Hepatocyte (in vitro differentiated cells): Measurements from ENCODE around the gene LRP1B. TPM values are rescaled to one million over a fixed set of nuclear protein-coding genes. Genes with fewer than 3 reads are reported as not detected.

ENCODE experiments used
- DNase-seq: peaks from one replicate; pipeline ENCODE4 v3.0.0-alpha.2; 2016; ENCODE audit warnings: low spot score
- H2AFZ ChIP-seq: fragments of 200-600 bp; sonication (generic); 2 replicates; pipeline ENCODE4 v1.6.0; 2016; ENCODE audit warnings: antibody characterized with exemption, mild to moderate bottlenecking
- H3K27ac ChIP-seq: fragments of 200-600 bp; sonication (generic); 2 replicates; pipeline ENCODE4 v1.5.1; 2016; ENCODE audit warnings: mild to moderate bottlenecking
- H3K27me3 ChIP-seq: fragments of 200-600 bp; sonication (generic); 2 replicates; pipeline ENCODE4 v1.6.1; 2016
- H3K36me3 ChIP-seq: fragments of 200-600 bp; sonication (generic); replicated peaks from 2 replicates; pipeline ENCODE4 v1.5.1; 2016; ENCODE audit warnings: low read depth; ENCODE audit not compliant: insufficient read depth
- H3K4me1 ChIP-seq: fragments of 200-600 bp; sonication (generic); 2 replicates; pipeline ENCODE4 v1.5.1; 2016; ENCODE audit warnings: mild to moderate bottlenecking, moderate library complexity; ENCODE audit not compliant: insufficient read depth
- H3K4me2 ChIP-seq: fragments of 200-600 bp; sonication (generic); 2 replicates; pipeline ENCODE4 v1.6.0; 2016
- H3K4me3 ChIP-seq: fragments of 200-600 bp; sonication (generic); 2 replicates; pipeline ENCODE4 v1.5.1; 2016; ENCODE audit warnings: mild to moderate bottlenecking
- H3K79me2 ChIP-seq: fragments of 200-600 bp; sonication (generic); 2 replicates; pipeline ENCODE4 v1.6.0; 2017; ENCODE audit warnings: mild to moderate bottlenecking
- H3K9me2 ChIP-seq: fragments of 200-600 bp; sonication (generic); replicated peaks from 2 replicates; pipeline ENCODE4 v1.6.0; 2017; ENCODE audit warnings: mild to moderate bottlenecking; ENCODE audit not compliant: insufficient read depth
- H3K9me3 ChIP-seq: fragments of 200-600 bp; sonication (generic); 2 replicates; pipeline ENCODE4 v1.5.1; 2016; ENCODE audit warnings: low read depth, mild to moderate bottlenecking
- H4K20me1 ChIP-seq: fragments of 200-600 bp; sonication (generic); 2 replicates; pipeline ENCODE4 v1.6.0; 2016; ENCODE audit warnings: mild to moderate bottlenecking; ENCODE audit not compliant: insufficient read depth, poor library complexity, severe bottlenecking
- CTCF ChIP-seq: fragments of 200-600 bp; sonication (generic); IDR thresholded peaks from 2 replicates; pipeline ENCODE4 v1.5.1; 2016; ENCODE audit warnings: antibody characterized with exemption, mild to moderate bottlenecking; ENCODE audit not compliant: poor library complexity
- EZH2 ChIP-seq: fragments of 200-600 bp; sonication (generic); IDR thresholded peaks from 2 replicates; pipeline ENCODE4 v1.6.1; 2016; ENCODE audit warnings: antibody characterized with exemption, mild to moderate bottlenecking, borderline replicate concordance
- EZH2phosphoT487 ChIP-seq: fragments of 200-600 bp; sonication (generic); IDR thresholded peaks from one replicate; pipeline ENCODE4 v1.6.1; 2018; ENCODE audit warnings: antibody characterized with exemption, mild to moderate bottlenecking, low read depth, moderate library complexity; ENCODE audit not compliant: unreplicated experiment, severe bottlenecking
- WGBS: methylation state at CpG from one replicate; pipeline ENCODE4 v1.1.6; 2016; ENCODE audit warnings: low lambda C conversion rate; ENCODE audit errors: missing lambda C conversion rate; 5-methylcytosine and 5-hydroxymethylcytosine counted together
- polyA plus RNA-seq: library from polyadenylated mRNA; unstranded; fragments of >200 nt; fragmentation: Nextera tagmentation; extraction: Ambion mirVana; gene quantifications from 2 replicates; pipeline ENCODE4 v1.2.1, GENCODE V29; 2016
- total RNA-seq: library from RNA; depleted of rRNA; stranded (reverse); fragments of >200 nt; gene quantifications from 2 replicates; pipeline ENCODE4 v1.2.3, GENCODE V29; 2014

The LRP1B gene
- total and polyA plus RNA-seq, 2 experiments from 2014 or later, result 0.65 to 2.0 TPM

- H4K20me1 ChIP-seq, result no peaks in the 10 kb centered on the region
- H3K9me2 ChIP-seq, result no peaks in the 10 kb centered on the region
- H3K4me3 ChIP-seq, result no peak overlapping the region
- H3K27ac ChIP-seq, result no peak overlapping the region
- no peak overlapping the region for H2AFZ ChIP-seq
- H3K27me3 ChIP-seq, result no peaks in the 10 kb centered on the region
- no peaks in the 10 kb centered on the region for H3K9me3 ChIP-seq
- 77% methylated on average over 3 of the region's 3 CpGs for WGBS
- H3K4me2 ChIP-seq, result no peak overlapping the region
- DNase-seq, result no peak
- H3K4me1 ChIP-seq, result no peaks in the 10 kb centered on the region
- no peaks in the 10 kb centered on the region for H3K36me3 ChIP-seq
- TF ChIP-seq EZH2, result no peak
- no peak for TF ChIP-seq EZH2phosphoT487
- no peaks in the 10 kb centered on the region for H3K79me2 ChIP-seq
Observed at GRCh38 chr2:142056784-142057183, 74.0 kb downstream of the LRP1B start.

GRCh38 chr2:142052220-142052863, 78.5 kb downstream of the LRP1B start:
- 63% methylated on average over 5 of the region's 5 CpGs for WGBS
- no peak overlapping the region for H3K4me3 ChIP-seq

GRCh38 chr2:142048581-142048980, 82.2 kb downstream of the LRP1B start:
- no peaks in the 10 kb centered on the region for H3K4me1 ChIP-seq
- no peaks in the 10 kb centered on the region for H3K9me3 ChIP-seq
- no peak overlapping the region for H3K27ac ChIP-seq
- 84% methylated on average over 1 of the region's 1 CpG for WGBS
- no peak overlapping the region for H3K4me2 ChIP-seq
- no peaks in the 10 kb centered on the region for H4K20me1 ChIP-seq
- no peaks in the 10 kb centered on the region for H3K27me3 ChIP-seq
- H3K4me3 ChIP-seq, result no peak overlapping the region
- H2AFZ ChIP-seq, result no peak overlapping the region
- no peak for DNase-seq
- no peaks in the 10 kb centered on the region for H3K9me2 ChIP-seq
- no peak for TF ChIP-seq CTCF
- no peak for TF ChIP-seq EZH2phosphoT487
- TF ChIP-seq EZH2, result no peak
- no peaks in the 10 kb centered on the region for H3K36me3 ChIP-seq
- H3K79me2 ChIP-seq, result no peaks in the 10 kb centered on the region

More at GRCh38 chr2:142052220-142052863, 78.5 kb downstream of the LRP1B start:
- Histone ChIP-seq H3K36me3 (no peaks in the 10 kb centered on the region), H2AFZ (no peak overlapping the region), H4K20me1 (no peaks in the 10 kb centered on the region), H3K27me3 (no peaks in the 10 kb centered on the region), H3K79me2 (no peaks in the 10 kb centered on the region), H3K9me3 (no peaks in the 10 kb centered on the region), H3K9me2 (no peaks in the 10 kb centered on the region), H3K4me1 (no peaks in the 10 kb centered on the region), H3K4me2 (no peak overlapping the region), H3K27ac (no peak overlapping the region)
- no peak for DNase-seq
- TF ChIP-seq CTCF, result no peak
- no peak for TF ChIP-seq EZH2
- TF ChIP-seq EZH2phosphoT487, result no peak

- no peak overlapping the region for H3K27ac ChIP-seq
- no peaks in the 10 kb centered on the region for H3K36me3 ChIP-seq
- no peak overlapping the region for H2AFZ ChIP-seq
- 84% methylated on average over 4 of the region's 4 CpGs for WGBS
- no peak for TF ChIP-seq EZH2phosphoT487
- H3K4me2 ChIP-seq, result no peak overlapping the region
- no peaks in the 10 kb centered on the region for H3K79me2 ChIP-seq
- no peaks in the 10 kb centered on the region for H3K4me1 ChIP-seq
- H3K9me3 ChIP-seq, result no peaks in the 10 kb centered on the region
- H3K4me3 ChIP-seq, result no peak overlapping the region
- no peaks in the 10 kb centered on the region for H4K20me1 ChIP-seq
- H3K27me3 ChIP-seq, result no peaks in the 10 kb centered on the region
- DNase-seq, result no peak
- H3K9me2 ChIP-seq, result no peaks in the 10 kb centered on the region
Observed at GRCh38 chr2:142045641-142046040, 85.2 kb downstream of the LRP1B start.
